GM18499 (cell line): ENCODE results near the gene COPS8.

Experiments
- ATAC-seq: cut with Tn5 transposase; IDR thresholded peaks from one replicate; pipeline ENCODE4 v1.9.1; 2021; ENCODE audit warnings: moderate number of reproducible peaks; ENCODE audit not compliant: insufficient read depth, unreplicated experiment

The COPS8 gene

DNA sequence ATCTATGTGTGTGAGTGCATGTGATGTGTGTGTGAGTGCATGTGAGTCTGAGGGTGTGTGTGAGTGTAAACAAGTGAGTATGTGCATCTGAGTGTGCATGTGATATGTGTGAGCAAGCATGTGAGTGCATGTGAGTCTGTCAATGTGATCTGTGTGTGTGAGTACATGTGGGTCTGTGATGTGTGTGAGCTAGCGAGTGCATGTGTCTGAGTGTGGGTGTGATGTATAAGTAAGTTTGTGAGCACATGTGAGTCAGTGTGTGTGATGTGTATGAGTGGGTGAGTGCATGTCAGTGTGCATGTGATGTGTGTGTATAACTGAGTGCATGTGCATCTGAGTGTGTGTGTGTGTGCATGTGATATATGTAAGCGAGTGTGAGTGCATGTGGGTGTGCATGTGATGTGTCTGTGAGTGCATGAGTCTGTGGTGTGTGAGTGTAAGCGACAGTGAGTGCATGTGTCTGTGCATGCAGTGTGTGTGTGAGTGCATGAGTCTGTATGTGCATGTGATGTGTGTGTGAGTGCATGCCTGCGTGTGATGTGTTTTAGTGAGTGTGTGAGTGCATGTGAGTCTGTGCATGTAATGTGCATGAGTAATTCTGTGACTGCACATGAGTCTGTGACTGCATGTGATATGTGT is 44.1 kb downstream of the COPS8 start:
- ATAC-seq: no peak

DNA sequence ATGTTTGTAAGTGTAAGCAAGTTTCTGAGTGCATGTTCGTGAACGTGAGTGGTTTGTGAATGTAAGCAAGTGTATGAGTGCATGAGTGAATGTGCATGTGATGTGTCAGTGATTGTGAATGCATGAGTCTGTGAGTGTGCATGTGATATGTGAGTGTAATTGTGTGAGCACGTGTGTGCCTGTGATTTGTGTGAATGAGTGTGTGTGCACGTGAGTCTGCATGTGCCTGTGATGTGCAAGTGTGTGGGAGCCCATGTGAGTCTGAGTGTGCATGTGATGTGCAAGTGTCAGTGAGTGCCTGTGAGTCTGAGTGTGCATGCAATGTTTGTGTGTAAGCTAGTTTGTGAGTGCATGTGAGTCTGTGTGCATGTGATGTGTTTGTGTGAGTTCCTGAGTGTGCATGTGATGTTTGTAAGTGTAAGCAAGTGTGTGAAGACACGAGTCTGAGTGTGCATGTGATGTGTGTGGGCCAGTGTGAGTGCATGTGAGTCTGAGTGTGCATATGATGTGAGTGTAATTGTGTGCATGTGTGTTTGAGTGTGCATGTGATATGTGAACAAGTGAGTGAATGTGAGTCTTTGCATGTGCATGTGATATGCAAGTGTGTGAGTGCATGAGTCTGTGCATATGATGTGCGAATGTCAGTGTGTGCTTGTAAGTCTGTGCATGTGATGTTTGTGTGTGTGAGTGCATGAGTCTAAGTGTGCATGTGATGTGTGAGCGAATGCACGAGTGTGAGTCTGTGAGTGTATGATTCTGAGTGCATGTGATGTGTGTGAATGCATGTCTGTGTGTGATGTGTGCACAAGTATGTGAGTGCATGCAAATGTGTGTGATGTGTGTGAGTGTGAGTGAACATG is 45.1 kb downstream of the COPS8 start:
- no peak for ATAC-seq

DNA sequence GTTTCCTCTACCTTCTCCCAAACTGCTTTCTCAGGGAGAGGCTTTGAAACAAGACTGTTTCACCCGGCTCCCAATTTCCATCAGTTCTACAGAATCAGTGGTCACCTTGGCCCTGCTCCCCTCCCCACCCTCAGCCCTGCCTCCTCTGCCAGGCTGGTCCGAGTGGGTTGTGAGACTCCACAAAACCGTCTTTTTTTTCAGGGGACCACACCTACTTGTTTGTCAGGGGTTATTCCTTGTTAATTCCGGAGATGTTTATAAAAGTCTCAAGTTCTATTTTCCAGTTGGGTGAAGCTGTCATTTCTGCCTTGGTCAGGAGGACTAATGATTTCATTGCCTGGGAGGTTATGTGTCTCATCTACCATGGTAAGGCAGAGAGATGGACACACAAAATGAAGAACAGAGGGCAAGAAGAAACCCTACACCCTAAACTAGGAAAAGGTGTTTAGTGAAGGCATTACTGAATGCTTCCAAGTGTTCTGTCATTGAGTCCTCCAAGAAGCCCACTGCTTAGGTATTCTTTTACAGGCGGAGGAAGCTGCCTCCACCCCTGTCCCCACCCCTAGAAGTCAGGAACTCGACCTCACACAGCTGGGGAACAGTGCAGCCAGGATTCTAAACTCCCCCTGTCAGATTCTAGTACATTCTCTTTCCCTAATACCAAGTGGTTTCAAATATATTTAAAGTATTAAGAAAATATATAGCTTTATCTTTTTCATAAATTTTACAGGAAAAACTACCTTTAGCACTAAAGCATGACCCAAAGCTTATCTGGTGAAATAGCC is 46.3 kb downstream of the COPS8 start:
- ATAC-seq: no peak

GRCh38 chr2:237132799-237133198 is 47.1 kb downstream of the COPS8 start:
- ATAC-seq: no peak

GRCh38 chr2:237134321-237135230 is 48.9 kb downstream of the COPS8 start:
- no peak for ATAC-seq

GRCh38 chr2:237136824-237137223 is 51.1 kb downstream of the COPS8 start:
- ATAC-seq: no peak

DNA sequence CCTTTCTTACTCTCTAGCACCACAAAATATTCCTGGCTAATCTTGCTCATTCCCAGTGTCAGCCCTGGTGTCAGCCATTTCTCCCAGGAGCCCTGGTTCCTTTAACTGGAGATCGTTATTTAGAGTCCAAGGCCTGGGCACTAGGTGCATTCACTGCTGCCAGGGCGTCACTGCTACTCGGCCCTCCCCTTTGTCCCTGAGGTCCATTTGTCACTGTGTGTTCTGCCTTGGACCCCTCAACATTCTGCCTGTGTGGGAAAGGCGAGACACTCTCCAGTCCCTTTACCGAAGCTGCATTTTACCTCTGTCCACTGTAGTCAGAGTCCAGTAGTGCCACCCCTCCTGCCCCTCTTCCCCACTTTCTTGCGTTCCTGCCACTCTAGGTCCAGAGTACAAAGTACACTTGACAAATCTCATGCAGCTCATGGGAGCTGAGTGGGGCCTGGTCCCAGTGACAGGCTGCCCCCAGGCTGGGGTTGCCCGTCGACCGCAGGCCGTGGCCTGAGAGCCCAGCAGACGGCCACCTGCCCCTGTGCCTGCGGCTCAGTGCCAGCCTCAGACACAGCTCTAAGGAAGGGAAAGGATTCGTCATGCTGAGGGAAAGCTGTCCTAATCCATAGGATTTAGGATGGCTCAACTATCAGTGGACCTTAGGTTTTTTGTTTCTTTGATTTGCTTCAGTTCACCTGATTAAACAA is 52.1 kb downstream of the COPS8 start:
- ATAC-seq: no peak

- ATAC-seq: no peak
Observed at GRCh38 chr2:237139123-237139675, 53.5 kb downstream of the COPS8 start.

DNA sequence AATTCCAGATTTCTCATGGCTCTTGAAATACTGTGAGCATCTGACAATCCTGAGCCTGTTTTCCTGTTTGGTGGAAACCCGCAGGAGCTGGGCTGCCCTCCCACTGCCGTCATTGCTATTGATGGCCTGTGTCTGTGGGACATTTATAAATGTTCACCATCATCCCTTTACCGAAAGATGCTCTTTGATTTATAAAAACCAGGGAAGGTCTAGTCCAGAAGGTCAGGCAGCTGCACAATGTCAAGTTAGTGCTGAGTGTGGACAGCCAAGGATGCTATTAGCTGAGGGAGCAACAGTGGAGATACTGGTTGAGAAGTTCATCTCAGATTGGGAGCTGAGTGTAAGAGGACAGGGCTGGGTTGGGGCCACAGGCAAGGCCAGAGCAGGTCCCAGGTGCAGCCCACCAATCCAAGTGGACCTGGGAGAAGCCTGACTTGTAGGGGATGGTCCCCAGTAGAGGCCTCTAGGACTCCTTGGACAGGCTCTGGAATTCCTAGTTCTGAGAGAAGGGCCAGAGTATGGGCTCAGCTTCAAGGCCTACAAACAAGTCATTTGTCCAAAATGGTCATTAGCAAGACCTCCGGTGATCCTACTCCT is 55.1 kb downstream of the COPS8 start:
- no peak for ATAC-seq

DNA sequence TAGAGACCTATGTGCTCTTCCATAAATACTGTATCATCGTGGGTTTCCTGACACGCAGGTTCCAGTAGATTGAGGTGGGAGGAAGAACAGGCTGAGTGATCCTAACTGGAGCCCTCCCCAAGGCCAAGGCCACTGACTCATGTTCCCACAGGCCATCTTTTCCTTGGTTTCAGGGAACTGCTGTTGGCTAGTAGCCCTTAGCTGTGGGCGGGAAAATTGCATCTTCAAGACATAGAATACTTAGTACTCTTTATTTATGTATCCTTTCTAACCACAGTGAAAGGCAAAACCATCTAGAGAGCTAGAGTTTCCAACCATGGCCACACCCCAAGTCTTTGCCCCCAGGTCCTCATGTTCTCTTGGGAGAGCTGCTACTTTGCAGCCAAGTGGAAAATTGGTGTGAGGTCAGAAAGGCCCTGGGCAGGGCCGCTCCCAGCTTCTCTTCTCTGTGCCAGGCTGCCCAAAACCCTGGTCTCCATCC is 55.9 kb downstream of the COPS8 start:
- ATAC-seq: no peak

DNA sequence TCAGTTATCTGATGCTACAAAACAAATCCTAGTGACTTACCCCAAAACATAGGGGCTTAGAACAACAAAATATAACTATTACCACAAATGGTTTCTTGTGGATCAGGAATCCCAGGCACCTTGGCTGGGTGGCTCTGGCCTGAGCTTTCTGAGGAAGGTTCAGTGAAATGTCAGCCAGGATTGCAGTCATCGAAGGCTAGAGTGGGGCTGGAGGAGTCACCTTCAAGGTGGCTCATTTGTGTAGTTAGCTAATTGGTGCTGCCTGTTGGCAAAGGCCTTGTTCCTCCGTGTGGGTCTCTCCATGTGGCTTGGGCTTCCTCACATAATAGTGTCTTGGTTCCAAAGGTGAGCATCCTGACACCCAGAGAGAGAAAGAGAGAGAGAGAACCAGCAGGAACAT is 57.4 kb downstream of the COPS8 start:
- ATAC-seq: no peak

GRCh38 chr2:237143676-237144440 is 58.2 kb downstream of the COPS8 start:
- no peak for ATAC-seq

- no peak for ATAC-seq
Observed at GRCh38 chr2:237144516-237144915, 58.8 kb downstream of the COPS8 start.

GRCh38 chr2:237147317-237147716 is 61.6 kb downstream of the COPS8 start:
- ATAC-seq: no peak

DNA sequence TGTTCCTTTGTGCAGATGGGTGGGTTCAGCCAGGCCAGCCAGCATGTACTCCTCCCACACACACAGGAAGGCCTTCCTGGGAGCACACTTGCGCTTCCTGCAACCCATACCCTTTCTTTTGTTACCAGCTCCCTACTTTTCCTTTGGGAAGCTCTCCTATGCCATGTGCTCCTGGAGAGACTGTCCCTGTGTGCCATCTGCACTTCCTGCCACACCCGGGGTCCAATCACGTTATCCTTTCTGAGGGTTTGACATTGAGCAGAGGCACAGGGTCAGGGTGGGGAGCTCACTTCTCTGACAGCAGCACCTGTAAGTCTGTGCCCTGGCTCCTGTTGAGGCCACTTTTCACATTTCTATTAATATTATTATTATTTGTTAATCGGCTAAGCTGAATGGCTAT is 62.9 kb downstream of the COPS8 start:
- no peak for ATAC-seq

DNA sequence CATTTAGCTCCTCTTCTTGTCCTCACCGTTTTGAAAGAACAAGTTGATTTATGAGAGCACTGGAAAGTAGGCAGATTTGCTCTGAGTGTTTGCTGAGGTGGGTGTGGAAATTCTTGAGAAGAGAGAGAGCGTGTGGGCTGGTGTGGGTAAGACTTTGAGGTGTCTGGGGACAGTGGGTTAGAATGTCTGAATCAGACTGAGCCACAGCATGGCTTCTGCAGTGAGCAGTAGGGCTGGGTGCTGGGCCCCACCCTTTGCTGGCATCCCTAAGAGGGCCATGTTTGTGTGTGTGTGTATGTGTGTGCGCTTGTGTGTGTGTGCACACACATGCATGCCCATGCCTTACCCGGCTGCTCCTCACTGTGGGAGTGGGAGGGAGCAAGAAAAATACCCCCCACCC is 63.7 kb downstream of the COPS8 start:
- ATAC-seq: no peak
